GM21737 (cell line): ENCODE measurements around the gene LGALS9B.
"Not testable (repeated sequence)": the region's sequence is repeated elsewhere in the genome, so short reads cannot be mapped to it uniquely, and the experiment has no call there.

Source experiments
- ATAC-seq: cut with Tn5 transposase; IDR thresholded peaks from one replicate; pipeline ENCODE4 v1.9.1; 2021; ENCODE audit warnings: mild to moderate bottlenecking, moderate library complexity; ENCODE audit not compliant: unreplicated experiment

The LGALS9B gene

DNA sequence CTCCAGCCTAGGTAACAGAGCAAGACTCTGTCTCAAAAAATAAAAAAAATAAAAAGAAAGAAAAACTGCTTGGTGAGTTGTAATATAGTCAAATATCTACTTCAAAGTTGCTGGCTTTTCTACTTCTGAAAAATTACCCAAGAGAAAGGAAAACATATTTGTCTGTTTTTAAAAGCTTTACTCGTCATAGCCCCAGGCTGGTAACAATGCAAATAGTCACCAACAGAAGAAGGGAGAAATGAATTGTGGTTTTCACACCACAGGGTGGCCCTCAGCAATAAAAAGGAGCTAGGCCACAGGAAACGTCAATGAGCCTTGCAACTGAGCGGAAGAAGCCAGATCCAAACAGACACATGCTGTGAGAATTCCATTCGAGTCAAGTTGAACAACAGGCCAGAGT is 1.8 kb upstream of the LGALS9B start:
- not testable (repeated sequence) for ATAC-seq

DNA sequence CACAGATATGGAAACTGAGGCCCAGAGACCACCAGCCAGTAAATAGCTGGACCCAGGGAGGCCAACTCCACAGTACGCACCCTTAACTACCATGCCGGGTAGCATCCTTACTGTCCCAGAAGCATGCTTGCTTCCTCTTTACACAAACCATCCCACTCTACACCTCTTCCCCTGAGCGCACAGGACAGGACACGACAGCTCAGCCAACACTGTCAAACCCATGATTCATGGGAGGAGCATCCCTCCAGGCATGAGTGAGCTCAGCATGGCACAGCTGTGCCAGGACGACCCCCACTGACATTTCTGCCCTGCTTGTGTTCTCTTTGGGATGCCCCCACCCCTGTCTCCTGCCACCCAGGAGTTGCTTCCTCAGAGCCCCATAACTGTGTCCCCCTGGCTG is 340 bp downstream of the LGALS9B start:
- ATAC-seq: not testable (repeated sequence)

DNA sequence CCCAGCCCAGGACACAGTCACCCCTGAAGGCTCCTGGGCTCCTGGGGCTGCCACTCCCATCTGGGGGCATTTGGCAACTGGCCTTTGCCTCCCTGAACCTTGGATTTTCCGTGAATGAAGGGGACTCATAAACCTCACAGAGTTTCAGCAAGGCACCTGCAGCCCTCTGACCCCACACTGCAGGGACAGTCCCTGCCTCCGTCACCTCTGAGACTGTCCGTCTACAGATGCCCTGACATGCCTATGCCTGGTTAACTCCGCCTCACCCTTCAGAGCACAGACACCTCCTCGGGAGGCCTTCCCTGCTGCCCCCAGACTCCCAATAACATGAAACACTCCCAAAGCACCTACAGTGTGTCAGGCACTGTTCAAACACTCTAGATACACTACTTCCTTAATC is 786 bp downstream of the LGALS9B start:
- ATAC-seq: not testable (repeated sequence)

- ATAC-seq: not testable (repeated sequence)
Measured at GRCh38 chr17:20465535-20465934, 1.8 kb downstream of the LGALS9B start.

DNA sequence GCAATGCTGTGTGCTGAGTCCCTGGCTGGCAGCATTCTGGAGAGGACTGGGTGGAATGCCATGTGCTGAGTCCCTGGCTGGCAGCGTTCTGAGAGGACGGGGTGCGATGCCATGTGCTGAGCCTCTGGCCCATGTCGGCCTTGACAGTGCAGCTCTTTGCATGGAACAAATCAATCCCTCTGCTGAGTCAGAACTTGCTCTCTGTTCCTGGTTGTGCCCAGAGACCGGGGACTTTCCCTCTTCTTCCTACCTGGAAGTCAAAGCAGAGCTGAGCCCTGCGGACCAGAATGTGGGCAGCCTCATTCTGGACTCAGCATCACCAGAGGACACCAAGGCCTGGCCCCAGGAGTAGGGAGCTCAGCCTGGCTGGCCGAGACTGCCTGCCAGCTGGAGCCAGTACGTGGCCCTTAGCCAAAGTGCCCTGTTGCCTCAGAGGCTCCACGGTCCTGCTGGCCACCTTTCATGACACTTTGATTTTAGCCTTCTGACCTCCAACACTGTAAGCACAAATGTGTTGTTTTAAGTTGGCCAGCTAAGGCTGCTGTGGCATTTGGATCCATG is 2.4 kb downstream of the LGALS9B start:
- not testable (repeated sequence) for ATAC-seq

GRCh38 chr17:20462158-20462557 is 5.2 kb downstream of the LGALS9B start:
- not testable (repeated sequence) for ATAC-seq

- ATAC-seq: not testable (repeated sequence)
Measured at GRCh38 chr17:20457848-20458381, 9.4 kb downstream of the LGALS9B start.

DNA sequence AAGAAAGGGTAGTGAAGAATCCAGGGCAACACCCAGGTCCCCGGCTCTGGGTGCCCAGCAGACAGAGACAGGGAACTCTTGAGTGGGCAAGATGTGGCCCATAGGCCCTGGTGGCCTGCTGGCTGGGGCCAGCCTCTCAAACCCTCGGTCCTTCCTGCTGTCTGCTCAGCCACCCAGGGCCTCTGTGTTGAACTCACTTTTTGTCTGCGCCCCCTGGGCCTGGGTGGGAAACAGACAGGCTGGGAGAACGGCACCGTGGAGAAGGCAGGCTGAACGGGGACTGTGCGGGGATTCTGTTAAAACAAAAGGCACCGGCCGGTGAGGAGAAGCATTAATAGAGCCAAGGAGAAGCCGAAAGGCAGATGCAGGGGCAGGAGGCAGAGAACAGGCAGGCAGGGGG is 12.2 kb downstream of the LGALS9B start:
- not testable (repeated sequence) for ATAC-seq

DNA sequence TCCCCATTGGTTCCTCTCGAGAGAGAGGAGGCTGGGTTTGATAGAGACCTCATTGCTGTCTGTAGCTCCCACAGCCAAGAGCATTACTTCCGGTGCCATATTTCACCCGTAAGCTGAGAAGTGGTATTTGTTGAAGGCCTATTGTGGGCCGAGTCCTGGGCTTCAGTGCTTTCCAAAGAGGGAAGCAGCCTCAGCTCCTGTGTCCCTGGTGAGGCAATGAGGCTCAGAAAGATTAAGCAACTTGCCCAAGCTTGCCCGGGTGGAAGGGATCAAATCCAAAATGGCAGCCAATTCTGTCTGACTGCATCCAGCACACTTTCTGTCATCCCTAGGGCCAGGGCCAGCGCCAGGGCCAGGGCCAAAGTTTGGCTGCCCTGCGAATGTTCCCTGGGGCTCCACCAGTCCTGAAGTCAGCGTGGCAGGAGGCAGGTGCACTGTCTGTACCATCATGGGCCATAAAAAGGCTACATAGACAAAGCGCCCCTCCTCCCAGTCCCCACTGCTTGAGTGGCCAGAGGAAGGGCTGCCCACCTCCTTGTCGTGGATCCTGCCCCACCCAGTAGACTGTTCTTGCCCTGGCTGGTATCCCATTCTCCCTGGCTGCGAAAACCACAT is 13.4 kb downstream of the LGALS9B start:
- ATAC-seq: not testable (repeated sequence)

- not testable (repeated sequence) for ATAC-seq
Measured at GRCh38 chr17:20450852-20451251, 16.5 kb downstream of the LGALS9B start.

- ATAC-seq: not testable (repeated sequence)
Measured at GRCh38 chr17:20447534-20448321, 19.6 kb downstream of the LGALS9B start.

- not testable (repeated sequence) for ATAC-seq
Measured at GRCh38 chr17:20446895-20447294, 20.4 kb downstream of the LGALS9B start.

GRCh38 chr17:20444581-20445236 is 22.6 kb downstream of the LGALS9B start:
- ATAC-seq: not testable (repeated sequence)

DNA sequence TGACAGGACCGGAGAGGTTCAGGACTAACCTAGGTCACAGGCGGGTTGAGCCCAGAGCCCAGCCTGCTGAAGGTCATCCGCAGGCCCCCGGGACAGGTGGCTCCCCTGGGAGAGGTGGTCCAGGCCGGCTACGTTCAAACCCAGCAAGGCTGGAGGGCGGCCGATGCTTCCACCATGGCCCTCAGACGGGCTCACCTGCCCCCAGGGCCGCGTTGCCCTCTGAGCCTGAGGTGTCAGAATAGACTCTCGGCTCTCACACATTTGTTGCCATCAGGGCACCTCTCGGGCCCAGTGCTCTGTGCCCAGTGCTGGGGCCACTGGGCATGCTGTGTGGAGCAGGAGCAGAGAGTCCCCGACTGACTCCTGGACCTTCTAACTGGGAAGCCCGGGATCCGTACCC is 23.2 kb downstream of the LGALS9B start:
- not testable (repeated sequence) for ATAC-seq

- not testable (repeated sequence) for ATAC-seq
Measured at GRCh38 chr17:20443632-20444031, 23.7 kb downstream of the LGALS9B start.

DNA sequence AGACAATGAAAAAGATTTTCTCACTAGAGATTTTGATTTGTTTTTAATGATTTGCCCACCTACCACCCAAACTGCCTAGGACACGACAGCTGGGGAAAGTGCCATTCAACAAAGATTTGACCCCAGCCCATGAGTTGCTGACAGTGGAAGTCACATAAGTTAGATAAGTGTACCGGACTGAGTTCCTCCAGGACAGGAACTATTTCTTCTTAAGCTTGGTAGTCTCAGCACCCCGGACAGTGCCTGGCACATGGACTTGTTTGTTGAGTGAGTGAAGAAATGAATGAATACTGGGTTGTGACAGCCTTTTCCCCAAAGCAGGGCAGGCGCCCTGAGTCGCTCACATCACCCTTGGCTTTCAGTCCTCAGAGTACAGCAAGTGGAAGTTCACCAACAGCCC is 26.7 kb downstream of the LGALS9B start:
- not testable (repeated sequence) for ATAC-seq

GRCh38 chr17:20435166-20435565 is 32.2 kb downstream of the LGALS9B start:
- ATAC-seq: not testable (repeated sequence)

GRCh38 chr17:20433382-20433781 is 34.0 kb downstream of the LGALS9B start:
- not testable (repeated sequence) for ATAC-seq

DNA sequence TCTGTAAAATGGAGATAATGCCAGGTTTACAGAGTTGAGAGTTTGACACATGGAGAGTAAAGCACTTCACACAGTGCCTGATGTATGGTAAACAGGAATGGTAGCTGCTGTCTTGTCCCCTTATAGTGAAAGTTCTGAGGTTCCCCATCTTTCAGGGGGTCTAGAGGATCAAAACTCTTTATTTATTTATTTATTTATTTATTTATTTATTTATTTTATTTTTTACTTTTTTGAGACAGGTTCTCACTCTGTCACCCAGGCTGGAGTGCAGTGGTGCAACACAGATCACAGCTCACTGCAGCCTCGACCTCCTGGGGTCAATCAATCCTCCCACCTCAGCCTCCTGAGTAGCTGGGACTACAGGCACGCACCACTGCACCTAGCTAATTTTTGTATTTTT is 40.1 kb downstream of the LGALS9B start:
- not testable (repeated sequence) for ATAC-seq

- not testable (repeated sequence) for ATAC-seq
Measured at GRCh38 chr17:20422826-20423225, 44.5 kb downstream of the LGALS9B start.

GRCh38 chr17:20418838-20419237 is 48.5 kb downstream of the LGALS9B start:
- ATAC-seq: not testable (repeated sequence)
